GM19025 (cell line): ENCODE data around the gene MTHFD1L.

Experiments used
- ATAC-seq: cut with Tn5 transposase; IDR thresholded peaks from one replicate; pipeline ENCODE4 v1.9.1; 2021; ENCODE audit warnings: mild to moderate bottlenecking, low read depth, moderate library complexity; ENCODE audit not compliant: unreplicated experiment

Gene MTHFD1L

DNA sequence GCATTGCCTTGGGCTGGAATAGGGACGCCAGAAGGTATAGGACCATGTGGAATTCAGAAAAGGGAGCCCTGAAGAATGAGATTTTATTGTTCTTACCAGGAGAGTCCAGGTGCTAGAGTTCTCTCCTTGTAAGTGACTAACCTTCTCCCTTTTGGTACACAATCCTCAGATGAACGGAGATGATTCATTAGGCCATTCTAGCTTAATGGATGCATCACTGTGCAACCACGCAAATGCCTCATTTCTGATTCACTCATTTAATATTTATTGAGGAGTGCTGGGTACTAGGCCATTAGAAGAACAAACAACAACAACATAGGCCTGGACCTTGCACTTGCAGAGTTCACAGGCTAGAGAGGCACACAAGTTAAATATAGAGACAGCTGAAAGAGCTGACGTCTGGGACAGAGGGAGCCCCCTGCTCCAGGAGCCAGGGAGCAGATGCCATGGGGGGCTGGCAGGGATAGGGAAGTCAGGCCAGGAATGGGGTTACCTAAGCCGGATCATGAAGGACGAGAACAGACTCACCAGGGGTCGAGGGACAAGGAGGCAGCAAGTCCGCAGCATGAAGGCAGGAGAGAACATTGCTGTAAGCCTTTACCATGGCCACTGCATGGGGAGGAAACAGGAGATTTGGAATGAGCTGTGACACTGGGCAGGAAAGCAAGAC is 194.7 kb downstream of the MTHFD1L start:
- ATAC-seq = no peak

GRCh38 chr6:151060766-151061531 is 195.4 kb downstream of the MTHFD1L start:
- ATAC-seq = no peak

DNA sequence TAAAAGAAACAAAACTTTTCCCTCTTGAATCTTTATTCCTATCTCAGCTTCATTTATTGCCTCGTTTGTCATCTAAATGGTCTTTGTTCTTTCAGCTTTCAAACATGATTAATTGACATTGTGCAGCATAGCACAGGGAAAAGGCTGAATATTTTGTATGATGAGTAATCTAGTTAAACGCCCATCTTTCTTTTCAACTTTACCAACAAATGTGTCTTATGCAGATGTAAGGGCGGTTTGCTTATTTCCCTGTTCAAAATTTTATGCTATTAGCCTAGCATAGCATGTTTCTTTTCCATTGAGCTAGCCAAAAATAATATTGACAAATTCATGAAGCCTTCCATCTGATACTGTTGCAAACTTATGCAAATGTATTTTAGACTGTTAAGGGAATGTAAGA is 197.8 kb downstream of the MTHFD1L start:
- ATAC-seq = no peak

GRCh38 chr6:151063842-151064647 is 198.5 kb downstream of the MTHFD1L start:
- no peak for ATAC-seq

DNA sequence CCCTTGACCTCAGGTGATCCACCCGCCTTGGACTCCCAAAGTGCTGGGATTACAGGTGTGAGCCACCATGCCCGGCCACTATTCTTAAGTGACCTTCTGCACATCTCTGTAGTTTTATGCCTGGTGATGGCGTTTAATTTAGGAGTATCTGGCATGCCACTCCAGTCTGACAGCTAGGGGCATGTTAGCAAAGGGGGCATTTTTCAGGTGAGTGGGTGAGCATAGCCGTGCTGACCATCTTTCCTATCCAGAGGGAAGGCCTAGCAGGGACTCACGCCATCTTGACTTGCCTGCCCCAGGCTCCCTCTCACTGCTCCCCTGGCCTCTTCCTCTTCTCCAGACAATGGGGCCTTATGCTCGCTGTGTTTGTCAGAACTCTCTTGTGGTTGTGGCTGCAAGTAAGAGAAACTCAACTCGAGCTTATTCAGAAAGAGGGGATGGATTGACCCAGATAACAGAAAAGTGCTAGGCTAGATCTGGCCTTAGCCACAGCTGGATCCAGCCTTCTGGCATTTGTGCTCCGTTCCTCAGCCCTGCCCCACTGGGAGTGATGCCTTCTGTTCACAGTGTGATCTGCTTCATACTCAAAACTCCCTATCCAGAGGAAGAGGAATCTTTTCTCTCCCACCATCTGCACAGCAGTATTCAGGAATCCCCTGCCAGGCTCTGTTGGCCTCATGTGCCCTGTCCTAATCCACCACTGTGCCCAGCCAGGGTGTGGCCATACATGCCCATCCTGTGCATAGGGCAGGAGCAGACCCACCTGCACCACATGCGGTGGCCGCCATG is 199.7 kb downstream of the MTHFD1L start:
- ATAC-seq = no peak

DNA sequence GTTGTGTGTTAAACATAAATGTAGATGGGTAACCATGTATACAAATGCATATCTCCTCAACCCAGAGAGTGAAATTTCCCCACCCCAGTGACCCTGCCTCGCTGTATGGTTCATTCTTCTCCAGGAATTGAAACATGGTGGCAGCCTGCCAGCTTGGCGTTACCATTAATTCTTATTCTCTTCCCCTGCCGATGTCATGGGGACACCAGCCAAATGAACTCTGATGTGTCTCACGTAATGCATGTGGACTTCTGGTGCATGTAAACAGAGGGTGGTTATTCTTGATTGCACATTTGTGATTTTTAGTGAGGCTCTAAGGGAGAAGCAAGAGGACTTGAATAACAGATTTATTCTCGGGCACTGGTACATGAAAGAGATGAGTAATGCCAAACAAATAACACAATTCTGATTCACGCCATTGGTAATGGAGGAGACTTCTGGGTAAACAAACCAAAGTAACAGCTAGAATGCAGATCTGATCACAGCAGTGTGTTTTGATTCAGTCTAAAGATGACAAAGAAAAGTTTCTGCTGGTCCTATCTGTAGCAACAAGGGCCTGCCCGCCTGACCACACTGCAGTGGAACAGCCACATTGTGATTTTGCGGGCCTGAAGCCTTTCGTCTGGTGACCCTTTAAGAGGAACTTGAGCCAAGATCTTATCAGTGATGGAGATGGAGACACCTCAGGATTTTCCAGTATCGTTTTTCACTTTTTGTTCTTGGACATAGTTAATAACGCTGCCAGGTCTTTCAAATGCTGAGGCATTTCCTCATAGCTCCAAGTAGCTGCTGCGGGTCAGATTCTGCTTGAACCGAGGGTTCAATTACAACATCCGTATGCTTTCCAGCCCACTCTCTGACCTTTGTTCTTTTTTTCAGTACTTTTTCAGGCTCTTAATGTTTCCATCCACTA is 202.4 kb downstream of the MTHFD1L start:
- no peak for ATAC-seq

GRCh38 chr6:151068761-151069312 is 203.3 kb downstream of the MTHFD1L start:
- ATAC-seq = no peak

DNA sequence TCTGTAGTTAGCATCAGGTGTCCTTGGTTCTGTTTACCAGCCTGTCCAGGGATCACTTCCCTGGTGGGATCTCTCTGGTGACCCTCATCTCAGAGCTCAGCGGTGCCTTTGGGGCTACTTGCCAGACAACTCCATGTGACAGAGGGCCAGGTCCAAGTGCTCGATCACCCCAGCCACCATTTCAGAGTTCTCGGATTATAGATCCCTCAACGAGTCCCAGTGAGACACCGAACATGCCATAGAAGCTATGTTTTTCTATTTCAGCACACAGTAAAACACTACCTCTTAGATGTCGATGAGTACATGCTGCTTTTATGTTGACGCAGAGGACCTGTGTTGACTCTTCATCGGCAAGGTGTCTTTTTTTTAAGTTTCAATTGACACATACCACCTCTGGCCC is 204.1 kb downstream of the MTHFD1L start:
- no peak for ATAC-seq

DNA sequence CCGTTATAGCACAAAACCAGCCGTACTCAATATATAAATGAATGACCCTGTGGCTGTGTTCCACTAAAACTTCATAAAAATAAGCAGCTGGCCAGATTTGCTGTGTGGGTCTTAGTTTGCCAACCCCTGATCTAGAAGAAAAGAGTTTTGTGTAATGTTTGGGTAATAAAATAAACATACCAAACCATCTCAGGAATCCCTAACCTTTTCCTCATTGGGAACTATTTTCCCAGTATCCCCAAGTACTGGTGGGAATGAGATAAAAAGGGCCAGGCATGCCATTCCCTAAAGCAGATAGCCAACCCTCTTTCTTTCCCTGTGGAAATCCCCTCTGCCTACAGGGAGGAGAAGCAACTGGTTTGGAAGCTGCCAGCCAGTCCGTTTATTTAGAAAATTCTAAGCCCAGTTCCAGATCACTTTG is 205.1 kb downstream of the MTHFD1L start:
- no peak for ATAC-seq

- ATAC-seq = no peak
These were observed 205.8 kb downstream of the MTHFD1L start for GRCh38 chr6:151071295-151071694.

GRCh38 chr6:151073146-151073545 is 207.6 kb downstream of the MTHFD1L start:
- ATAC-seq = no peak

DNA sequence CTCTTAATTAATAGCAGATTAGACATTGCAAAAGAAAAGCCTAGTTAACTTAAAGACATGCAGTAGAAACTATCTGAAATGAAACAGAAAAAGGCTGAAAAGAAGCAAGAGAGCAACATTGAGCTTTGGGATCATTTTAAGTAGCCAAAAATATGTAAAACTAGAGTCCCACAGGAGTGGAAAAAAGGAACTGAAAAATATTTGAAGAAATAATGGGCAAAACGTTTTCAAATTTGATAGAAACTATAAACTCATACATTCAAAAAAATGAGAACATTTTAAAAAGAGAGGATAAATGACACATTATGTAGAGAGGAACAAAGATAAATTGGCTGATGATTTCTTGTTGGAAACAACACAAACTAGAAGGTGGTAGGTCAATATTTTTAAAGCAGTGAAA is 208.2 kb downstream of the MTHFD1L start:
- ATAC-seq = no peak

DNA sequence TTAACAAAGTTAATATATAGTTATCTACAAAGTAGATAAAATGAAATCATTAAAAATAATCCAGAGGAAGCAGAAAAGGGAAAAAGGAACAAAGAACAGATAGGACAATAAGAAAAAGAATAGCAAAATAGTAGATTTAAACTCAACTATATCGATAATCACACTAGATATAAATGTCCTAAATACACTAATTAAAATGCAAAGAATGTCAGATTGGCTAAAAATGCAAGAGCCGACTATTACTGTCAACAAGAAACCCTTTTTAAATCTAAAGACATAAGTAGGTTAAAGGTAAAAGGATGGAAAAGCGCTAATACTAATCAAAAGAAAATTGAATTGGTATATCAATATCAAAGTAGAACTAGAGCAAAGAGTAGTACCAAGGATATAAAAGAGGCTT is 209.5 kb downstream of the MTHFD1L start:
- ATAC-seq = no peak

- ATAC-seq = no peak
These were observed 210.0 kb downstream of the MTHFD1L start for GRCh38 chr6:151075527-151075926.

DNA sequence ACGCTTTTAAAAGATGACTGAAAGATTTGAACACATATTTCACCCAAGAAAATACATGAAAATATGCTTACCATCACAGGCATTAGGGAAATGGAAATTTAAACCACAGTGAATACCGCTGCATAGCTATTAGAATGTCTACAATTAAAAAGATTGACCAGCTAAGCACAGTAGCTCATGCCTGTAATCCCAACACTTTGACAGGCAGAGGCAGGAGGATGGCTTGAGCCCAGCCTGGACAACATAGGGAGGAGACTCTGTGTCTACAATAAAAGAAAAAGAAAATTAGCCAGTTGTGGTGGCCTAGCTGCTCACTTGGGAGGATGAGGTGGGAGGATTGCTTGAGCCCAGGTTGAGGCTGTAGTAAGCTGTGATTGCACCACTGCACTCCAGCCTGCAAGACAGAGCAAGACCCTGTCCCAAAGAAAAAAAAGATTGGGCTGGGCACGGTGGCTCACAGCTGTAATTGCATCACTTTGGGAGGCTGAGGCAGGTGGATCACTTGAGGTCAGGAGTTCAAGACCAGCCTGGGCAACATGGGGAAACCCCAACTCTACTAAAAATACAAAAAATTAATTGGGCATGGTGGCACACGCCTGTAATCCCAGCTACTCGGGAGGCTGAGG is 210.5 kb downstream of the MTHFD1L start:
- ATAC-seq = no peak

GRCh38 chr6:151078655-151079054 is 213.2 kb downstream of the MTHFD1L start:
- no peak for ATAC-seq

DNA sequence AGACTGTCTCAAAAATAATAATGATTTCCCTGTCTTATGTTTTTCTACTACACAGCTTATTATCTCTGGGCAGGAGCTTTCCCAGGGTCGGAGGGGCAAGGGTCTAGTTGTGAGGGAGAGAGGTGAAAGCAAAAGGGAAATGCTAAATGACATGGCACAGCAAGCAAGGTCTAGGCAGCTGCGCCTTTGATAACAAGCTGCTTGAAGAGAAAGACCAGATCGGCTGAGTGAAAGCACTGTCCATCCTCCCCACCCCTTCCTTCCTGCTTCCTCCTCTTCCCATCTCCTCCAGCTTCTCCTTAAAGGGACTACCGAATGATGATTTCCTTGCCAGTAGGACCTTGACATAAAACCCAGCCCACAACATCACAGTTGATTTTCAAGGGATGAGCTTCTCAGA is 216.2 kb downstream of the MTHFD1L start:
- ATAC-seq = no peak

- ATAC-seq = no peak
These were observed 216.6 kb downstream of the MTHFD1L start for GRCh38 chr6:151082079-151082478.

DNA sequence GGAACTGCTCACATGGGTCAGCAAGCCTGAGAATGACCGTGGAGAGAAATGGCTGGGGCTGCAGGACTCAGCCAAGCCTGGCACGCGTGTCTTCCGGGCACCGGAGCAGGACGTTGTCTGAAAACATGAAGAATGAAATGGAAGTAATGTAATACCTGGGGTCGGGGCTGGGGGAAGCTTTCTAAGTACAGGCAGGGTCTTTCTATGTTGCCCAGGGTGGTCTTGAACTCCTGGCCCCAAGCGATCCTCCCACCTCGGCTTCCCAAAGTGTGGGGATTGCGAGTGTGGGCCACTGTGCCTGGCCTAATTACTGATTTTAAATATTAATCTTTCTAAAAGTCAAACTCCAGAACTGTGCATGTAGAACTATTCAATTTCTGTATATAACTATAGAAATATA is 218.8 kb downstream of the MTHFD1L start:
- ATAC-seq = no peak
